GM21576 (cell line): Measurements from ENCODE around the gene CHD9.

Experiments
- ATAC-seq: cut with Tn5 transposase; IDR thresholded peaks from one replicate; pipeline ENCODE4 v1.9.1; 2021; ENCODE audit warnings: mild to moderate bottlenecking, moderate library complexity; ENCODE audit not compliant: unreplicated experiment

CHD9 gene

DNA sequence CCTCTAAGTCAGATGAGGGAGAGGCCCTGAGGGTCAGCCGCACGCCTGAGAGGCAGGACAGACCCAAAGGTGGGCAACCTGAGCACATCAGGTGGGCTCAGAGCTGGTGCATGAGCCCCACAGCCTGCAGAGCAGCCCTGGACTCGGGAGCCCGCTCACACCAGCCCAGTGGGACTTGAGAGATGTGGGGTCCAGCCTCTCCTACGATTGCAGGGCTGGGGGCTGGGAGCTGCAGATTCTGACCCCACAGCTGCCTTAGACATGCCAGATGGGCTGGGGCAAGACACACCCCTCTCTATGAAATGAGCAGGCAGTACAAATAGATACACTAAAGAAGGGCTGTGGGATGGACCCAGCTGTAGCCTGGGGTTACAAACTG, 302.4 kb downstream of the CHD9 start:
- no peak for ATAC-seq

DNA sequence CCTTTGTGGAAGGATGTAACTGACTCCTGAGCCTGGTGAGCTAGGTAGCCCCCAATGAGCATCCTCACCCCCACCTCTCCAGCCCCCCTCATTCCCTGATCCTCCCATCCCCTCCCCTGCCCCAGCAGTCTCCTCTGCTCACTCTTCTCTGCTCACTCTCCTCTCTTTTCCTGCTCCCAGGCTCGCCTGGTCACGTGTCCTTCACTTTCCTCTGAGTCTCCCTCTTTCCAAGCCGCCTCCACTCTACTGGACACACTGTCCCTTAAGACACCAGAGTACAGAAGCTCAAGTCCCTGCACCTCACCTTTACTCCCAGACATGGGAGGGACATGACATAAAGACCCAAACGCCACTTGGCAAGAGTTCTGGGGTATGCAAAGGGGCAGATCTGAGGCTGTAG, 303.2 kb downstream of the CHD9 start:
- ATAC-seq: no peak

DNA sequence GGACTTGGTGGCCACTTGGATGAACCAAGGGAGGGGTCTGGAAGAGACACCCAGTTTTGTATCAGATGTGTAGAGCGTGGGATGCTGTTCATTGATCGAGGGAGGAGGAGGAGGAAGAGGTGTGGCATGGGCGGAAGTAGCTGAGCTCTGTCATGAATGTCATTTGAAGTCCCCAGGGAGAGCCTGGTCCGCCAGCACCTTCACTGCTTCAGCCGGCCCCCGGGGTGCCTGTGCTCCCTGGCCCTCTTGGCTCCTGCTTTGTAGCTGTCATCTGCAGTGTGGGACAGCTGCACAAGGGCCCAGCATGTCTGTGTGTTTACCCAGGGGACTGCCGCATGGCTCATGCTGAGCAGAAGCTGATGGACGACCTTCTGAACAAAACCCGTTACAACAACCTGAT, 304.1 kb downstream of the CHD9 start:
- ATAC-seq: no peak

DNA sequence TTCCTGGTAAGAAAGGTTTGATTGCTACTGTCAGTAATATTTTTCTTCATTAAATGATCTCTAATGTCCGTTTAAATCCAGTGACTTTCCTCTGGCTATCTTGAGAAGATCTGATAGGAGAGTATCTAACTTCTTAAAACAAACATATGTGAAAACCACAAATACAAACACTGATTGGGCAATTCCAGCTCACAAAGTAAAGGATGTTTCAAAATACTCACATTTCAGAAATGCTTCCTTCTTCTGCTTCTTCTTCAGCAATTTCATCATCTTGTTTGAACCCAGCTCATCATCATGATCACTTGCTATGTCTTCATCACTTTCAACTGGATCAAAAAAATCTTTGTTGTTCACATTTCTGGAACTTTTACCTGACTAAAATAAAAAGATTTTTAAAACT, 315.1 kb downstream of the CHD9 start:
- no peak for ATAC-seq

DNA sequence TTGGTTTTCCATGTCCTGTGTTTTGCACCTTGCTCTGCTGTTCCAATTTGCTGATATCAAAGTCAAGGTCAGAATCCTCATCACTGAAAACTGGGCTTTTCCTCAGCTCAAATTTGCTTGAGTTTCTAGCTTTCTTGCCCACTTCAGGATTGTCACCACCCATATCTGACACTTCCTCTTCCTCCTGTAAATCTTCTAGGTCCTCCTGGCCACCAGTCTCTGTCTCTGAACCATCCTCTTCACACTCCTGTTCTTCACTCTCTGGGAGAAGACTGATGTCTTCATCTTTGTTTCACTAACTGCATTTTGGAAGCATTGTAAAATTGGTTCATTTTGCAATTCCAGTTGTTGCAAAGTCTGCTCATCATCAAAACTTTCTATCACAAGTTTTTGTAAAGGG, 316.0 kb downstream of the CHD9 start:
- no peak for ATAC-seq

DNA sequence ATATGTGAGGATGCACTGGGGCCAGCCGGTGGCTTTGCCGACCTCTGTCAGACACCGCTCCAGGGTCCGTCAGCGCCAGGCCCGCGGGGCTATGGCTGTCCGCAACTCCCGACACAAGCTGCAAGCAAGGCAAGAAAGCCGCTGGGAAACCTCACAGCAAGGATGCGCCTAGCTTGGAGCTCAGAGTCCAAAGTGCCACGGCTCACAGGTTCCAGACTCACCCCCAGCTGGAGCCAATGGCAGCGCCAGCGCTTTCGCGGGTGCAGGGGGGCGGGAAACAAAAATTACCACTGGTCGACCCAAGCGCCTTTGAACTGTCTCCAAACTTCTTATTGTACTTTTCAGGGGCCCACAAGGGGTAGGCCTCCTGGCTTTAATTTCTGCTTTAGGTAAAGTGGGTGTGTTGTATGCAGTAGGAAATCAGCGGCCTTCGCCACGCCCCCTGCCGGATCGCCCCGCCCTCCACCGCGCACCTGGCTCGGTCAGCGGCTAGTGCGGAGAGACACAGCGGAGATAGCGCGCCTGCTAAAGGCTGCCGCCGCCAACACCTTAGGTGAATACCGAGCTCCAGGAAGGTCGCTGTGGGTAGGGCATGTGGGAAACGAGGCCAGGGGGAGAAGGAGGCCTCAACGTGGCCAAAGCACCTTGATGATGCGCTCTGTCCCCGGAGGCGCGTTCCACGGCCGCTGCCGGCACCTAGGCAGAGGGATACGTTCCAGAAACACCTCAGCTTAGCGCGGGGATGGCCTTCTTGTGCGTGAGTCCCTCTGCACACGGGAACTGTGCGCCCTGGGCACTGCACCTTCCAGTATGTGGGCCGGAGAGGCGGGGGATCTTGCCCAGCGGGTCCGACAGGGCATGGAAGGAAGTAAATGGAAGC, 318.4 kb downstream of the CHD9 start:
- no peak for ATAC-seq

DNA sequence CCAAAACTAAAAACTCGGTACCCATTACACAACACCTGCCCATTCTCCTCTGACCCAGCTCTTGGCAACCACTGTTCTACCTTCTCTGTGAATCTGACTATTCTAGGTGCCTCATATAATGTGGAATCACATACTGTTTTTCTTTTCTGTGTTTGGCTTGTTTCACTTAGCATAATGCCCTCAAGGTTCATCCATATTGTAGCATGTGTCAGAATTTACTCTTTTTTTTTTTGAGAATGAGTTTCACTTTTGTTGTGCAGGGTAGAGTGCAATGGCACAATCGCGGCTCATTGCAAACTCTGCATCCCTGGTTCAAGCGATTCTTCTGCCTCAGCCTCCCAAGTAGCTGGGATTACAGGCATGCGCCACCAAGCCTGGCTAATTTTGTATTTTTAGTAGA, 320.0 kb downstream of the CHD9 start:
- ATAC-seq: no peak

DNA sequence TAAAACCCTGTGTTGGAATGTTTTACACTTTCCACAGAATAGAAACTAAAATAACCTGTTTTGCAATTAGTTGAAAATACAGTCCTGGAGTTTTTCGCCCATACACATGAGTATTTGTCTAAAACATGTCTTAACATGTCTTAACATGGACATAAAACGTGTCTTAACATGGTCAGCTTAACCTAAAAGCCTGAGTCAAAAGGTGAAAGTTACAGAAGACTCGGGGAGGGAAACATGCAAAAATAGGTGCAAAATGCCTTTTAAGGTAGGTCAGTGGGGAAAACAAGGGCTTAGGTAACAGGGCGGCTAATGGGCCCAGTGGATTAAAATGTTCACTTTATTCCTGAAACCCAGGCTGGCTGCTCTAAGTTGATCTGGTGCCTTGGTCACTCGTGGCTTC, 323.3 kb downstream of the CHD9 start:
- ATAC-seq: no peak
